Measurements from ENCODE around the gene MED31. TPM values are rescaled to one million over a fixed set of nuclear protein-coding genes. Genes with fewer than 3 reads are reported as not detected.

The MED31 gene
- total and polyA plus RNA-seq, 2 of the 13 experiments (the other 11 are each of a cell fraction or from before 2014, with no cell fraction given): 19.0 to 20.9 TPM

DNA sequence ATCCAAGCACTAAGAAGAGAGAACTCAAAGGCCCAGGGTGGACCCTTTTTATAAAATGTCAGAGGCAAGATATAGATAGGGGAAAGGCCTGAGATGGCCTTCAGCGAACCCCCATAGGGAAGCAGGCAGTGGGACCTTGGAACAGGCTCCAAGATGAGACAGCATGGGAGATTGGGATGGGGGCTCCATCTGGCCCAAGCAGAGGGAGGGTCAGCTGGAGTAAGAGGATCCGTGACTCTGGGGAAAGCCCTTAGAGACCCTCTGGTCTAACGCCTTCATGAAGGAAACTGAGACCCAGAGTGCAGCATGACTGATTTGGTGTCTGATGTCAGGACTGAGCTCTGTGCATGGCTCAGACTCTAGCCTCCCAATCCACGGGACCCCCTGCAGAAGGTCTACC, 30.9 kb upstream of the MED31 start (continued):
- TF ChIP-seq ZNF704 (CRISPR knock-in tag; IDR thresholded peaks at IDR 0.05; ENCODE audit: borderline replicate concordance) (no peak), SMAD1 (CRISPR knock-in tag; IDR thresholded peaks at IDR 0.05; ENCODE audit: borderline replicate concordance, low read depth) (no peak), KMT2A (CRISPR knock-in tag; IDR thresholded peaks at IDR 0.05) (no peak), SKI (IDR thresholded peaks at IDR 0.05; ENCODE audit: partially characterized antibody) (no peak), ZNF574 (CRISPR knock-in tag; IDR thresholded peaks at IDR 0.05) (no peak)
- TF ChIP-seq, protein P1, sequence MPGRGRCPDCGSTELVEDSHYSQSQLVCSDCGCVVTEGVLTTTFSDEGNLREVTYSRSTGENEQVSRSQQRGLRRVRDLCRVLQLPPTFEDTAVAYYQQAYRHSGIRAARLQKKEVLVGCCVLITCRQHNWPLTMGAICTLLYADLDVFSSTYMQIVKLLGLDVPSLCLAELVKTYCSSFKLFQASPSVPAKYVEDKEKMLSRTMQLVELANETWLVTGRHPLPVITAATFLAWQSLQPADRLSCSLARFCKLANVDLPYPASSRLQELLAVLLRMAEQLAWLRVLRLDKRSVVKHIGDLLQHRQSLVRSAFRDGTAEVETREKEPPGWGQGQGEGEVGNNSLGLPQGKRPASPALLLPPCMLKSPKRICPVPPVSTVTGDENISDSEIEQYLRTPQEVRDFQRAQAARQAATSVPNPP (CRISPR knock-in tag; IDR thresholded peaks at IDR 0.05): 0 out of 2 replicates have a peak, but pooled peaks have one; percentile 4
- TF ChIP-seq, protein P2, sequence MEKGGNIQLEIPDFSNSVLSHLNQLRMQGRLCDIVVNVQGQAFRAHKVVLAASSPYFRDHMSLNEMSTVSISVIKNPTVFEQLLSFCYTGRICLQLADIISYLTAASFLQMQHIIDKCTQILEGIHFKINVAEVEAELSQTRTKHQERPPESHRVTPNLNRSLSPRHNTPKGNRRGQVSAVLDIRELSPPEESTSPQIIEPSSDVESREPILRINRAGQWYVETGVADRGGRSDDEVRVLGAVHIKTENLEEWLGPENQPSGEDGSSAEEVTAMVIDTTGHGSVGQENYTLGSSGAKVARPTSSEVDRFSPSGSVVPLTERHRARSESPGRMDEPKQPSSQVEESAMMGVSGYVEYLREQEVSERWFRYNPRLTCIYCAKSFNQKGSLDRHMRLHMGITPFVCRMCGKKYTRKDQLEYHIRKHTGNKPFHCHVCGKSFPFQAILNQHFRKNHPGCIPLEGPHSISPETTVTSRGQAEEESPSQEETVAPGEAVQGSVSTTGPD (CRISPR knock-in tag; IDR thresholded peaks at IDR 0.05): 0 out of 2 replicates have a peak, but pooled peaks have one; percentile 34

All from HepG2 (cell line).